ENCODE data around the gene KHDRBS2. TPM values are rescaled to one million over a fixed set of nuclear protein-coding genes. Genes with fewer than 3 reads are reported as not detected.

KHDRBS2 gene
- total and polyA plus RNA-seq, 2 donors (not counting 3 experiments of a cell fraction or from before 2014, with no cell fraction given): not detected

- Histone ChIP-seq H2AFZ (ENCODE audit: low read depth, low read length) (no peak overlapping the region), H3K27ac (ENCODE audit: insufficient read depth, low read depth, low read length) (no peak overlapping the region), H3K9me1 (replicated peaks; ENCODE audit: control insufficient read depth, extremely low read depth, insufficient read depth, low read length) (no peaks in the 10 kb centered on the region), H3K27me3 (ENCODE audit: control insufficient read depth in 2 of 2, insufficient read depth in 2 of 2, low read length in 2 of 2) (no peaks in the 10 kb centered on the region), H3K4me1 (ENCODE audit: control insufficient read depth, extremely low read depth, insufficient read depth, low read length) (no peaks in the 10 kb centered on the region), H4K20me1 (replicated peaks; ENCODE audit: control insufficient read depth, extremely low read depth, insufficient read depth, low read length) (no peaks in the 10 kb centered on the region), H3K36me3 (ENCODE audit: control insufficient read depth in 2 of 2, extremely low read depth in 1 of 2, insufficient read depth in 2 of 2, low read length in 2 of 2) (no peaks in the 10 kb centered on the region), H3K9me3 (replicated peaks; ENCODE audit: control insufficient read depth, insufficient read depth, low read length) (no peaks in the 10 kb centered on the region), H3K4me2 (ENCODE audit: insufficient read depth, low read length) (no peak overlapping the region), H3K4me3 (replicated peaks in 1 of 3; ENCODE audit: insufficient read depth in 1 of 3, low read depth in 1 of 3, low read length in 3 of 3) (no peak overlapping the region), H3K9ac (replicated peaks; ENCODE audit: extremely low read depth, insufficient read depth, low read length) (no peak overlapping the region), H3K79me2 (ENCODE audit: control insufficient read depth, insufficient read depth, low read length) (no peaks in the 10 kb centered on the region)
- dilution Hi-C loops (cut with MboI; ENCODE audit: extremely low pct_ligation_motif_present, low sequenced_read_pairs) (no loop called here), intact Hi-C loops (cut with micrococcal nuclease) (no loop called here)
- BruUV-seq (replicated peaks): no TSS peak
- DNase-seq (ENCODE audit: low read depth, low spot score): no peak
- no peak for TF ChIP-seq FOS (IDR thresholded peaks at IDR 0.05; ENCODE audit: borderline replicate concordance, insufficient read depth, low read length)
- ChIA-PET POLR2A (no interaction called here), CTCF (no interaction called here)
- FAIRE-seq: no peak
These were observed 246.4 kb downstream of the KHDRBS2 start for GRCh38 chr6:62039605-62040004.

- DNase-seq (ENCODE audit: low read depth, low spot score) (no peak), FAIRE-seq (no peak)
- Histone ChIP-seq H3K4me1 (ENCODE audit: control insufficient read depth, extremely low read depth, insufficient read depth, low read length) (no peaks in the 10 kb centered on the region), H2AFZ (ENCODE audit: low read depth, low read length) (no peak overlapping the region), H3K9me1 (replicated peaks; ENCODE audit: control insufficient read depth, extremely low read depth, insufficient read depth, low read length) (no peaks in the 10 kb centered on the region), H3K9me3 (replicated peaks; ENCODE audit: control insufficient read depth, insufficient read depth, low read length) (no peaks in the 10 kb centered on the region), H3K4me2 (ENCODE audit: insufficient read depth, low read length) (no peak overlapping the region), H3K79me2 (ENCODE audit: control insufficient read depth, insufficient read depth, low read length) (no peaks in the 10 kb centered on the region), H4K20me1 (replicated peaks; ENCODE audit: control insufficient read depth, extremely low read depth, insufficient read depth, low read length) (no peaks in the 10 kb centered on the region), H3K27ac (ENCODE audit: insufficient read depth, low read depth, low read length) (no peak overlapping the region), H3K4me3 (replicated peaks in 1 of 3; ENCODE audit: insufficient read depth in 1 of 3, low read depth in 1 of 3, low read length in 3 of 3) (no peak overlapping the region), H3K36me3 (ENCODE audit: control insufficient read depth in 2 of 2, extremely low read depth in 1 of 2, insufficient read depth in 2 of 2, low read length in 2 of 2) (no peaks in the 10 kb centered on the region), H3K27me3 (ENCODE audit: control insufficient read depth in 2 of 2, insufficient read depth in 2 of 2, low read length in 2 of 2) (no peaks in the 10 kb centered on the region), H3K9ac (replicated peaks; ENCODE audit: extremely low read depth, insufficient read depth, low read length) (no peak overlapping the region)
- ChIA-PET POLR2A (no interaction called here), CTCF (no interaction called here)
- no peak for TF ChIP-seq EZH2 (IDR thresholded peaks at IDR 0.05; ENCODE audit: borderline replicate concordance, low read depth, low read length, severe bottlenecking)
- TF ChIP-seq POLR2A (IDR thresholded peaks at IDR 0.05; ENCODE audit: low read depth, low read length): no peak
- TF ChIP-seq MYC (IDR thresholded peaks at IDR 0.05; ENCODE audit: low read depth, low read length): no peak
- TF ChIP-seq GATA2 (IDR thresholded peaks at IDR 0.05; ENCODE audit: insufficient read depth, insufficient read length, low read depth, low read length): no peak
- no peak for TF ChIP-seq CTCF (IDR thresholded peaks at IDR 0.05; ENCODE audit: extremely low read depth in 1 of 2, insufficient read depth in 1 of 2, low read depth in 1 of 2, low read length in 2 of 2)
- no peak for TF ChIP-seq MAX (IDR thresholded peaks at IDR 0.05; ENCODE audit: insufficient read depth, insufficient read length)
- TF ChIP-seq JUN (IDR thresholded peaks at IDR 0.05; ENCODE audit: borderline replicate concordance, insufficient read depth, insufficient read length, low read depth): no peak
- TF ChIP-seq FOS (IDR thresholded peaks at IDR 0.05; ENCODE audit: borderline replicate concordance, insufficient read depth, low read length): no peak
- dilution Hi-C loops (cut with MboI; ENCODE audit: extremely low pct_ligation_motif_present, low sequenced_read_pairs): no loop called here
- BruUV-seq (replicated peaks): no TSS peak
- intact Hi-C loops (cut with micrococcal nuclease): no loop called here
These were observed 248.6 kb downstream of the KHDRBS2 start for GRCh38 chr6:62037445-62037844.

Measured in endothelial cell of umbilical vein (primary cell).